Gastroesophageal sphincter (tissue), 3 donors: ENCODE data around the gene FHIT.

Source experiments
- CTCF ChIP-seq, 4 experiments: fragments of 200-600 bp in 2 of 4; fragments of 450-650 bp in 2 of 4; sonication (generic) in 1 of 4; IDR thresholded peaks; one replicate each; pipeline ENCODE4 v1.5.1; 2017 to 2019; ENCODE audit warnings: antibody characterized with exemption in 4 of 4, mild to moderate bottlenecking in 2 of 4, moderate library complexity in 2 of 4
- POLR2A ChIP-seq, 2 donors: fragments of 450-650 bp; IDR thresholded peaks; one replicate each; pipeline ENCODE4 v1.6.1; 2017; ENCODE audit warnings: antibody characterized with exemption in 2 of 2, mild to moderate bottlenecking in 2 of 2, moderate library complexity in 1 of 2

GRCh38 chr3:61030469-61031035, 220.7 kb downstream of the FHIT start:
- TF ChIP-seq POLR2A (IDR thresholded peaks at IDR 0.05) (no peak), CTCF (IDR thresholded peaks at IDR 0.05) (no peak)
